A172 (cell line): ENCODE measurements around the gene SFI1. TPM values are rescaled to one million over a fixed set of nuclear protein-coding genes. Genes with fewer than 3 reads are reported as not detected.
"Not testable (repeated sequence)": the region's sequence is repeated elsewhere in the genome, so short reads cannot be mapped to it uniquely, and the experiment has no call there.

Experiments used
- DNase-seq: peaks from one replicate; pipeline ENCODE4 v3.0.0-alpha.2; 2015; ENCODE audit warnings: low spot score
- total RNA-seq: library from RNA; depleted of rRNA; stranded (reverse); fragments of >200 nt; shearing (Covaris generic); gene quantifications from 2 replicates; pipeline ENCODE4 v1.2.3, GENCODE V29; 2014

The SFI1 gene
- total RNA-seq, 1 experiment from 2014 or later = 11.2 TPM

GRCh38 chr22:31586137-31586920 is 90.0 kb downstream of the SFI1 start:
- no peak for DNase-seq

- no peak for DNase-seq
Observed at GRCh38 chr22:31588970-31589675, 92.8 kb downstream of the SFI1 start.

GRCh38 chr22:31590161-31590560 is 93.8 kb downstream of the SFI1 start:
- DNase-seq = not testable (repeated sequence)

- DNase-seq = no peak
Observed at GRCh38 chr22:31595271-31595670, 98.9 kb downstream of the SFI1 start.

GRCh38 chr22:31602259-31602952 is 106.1 kb downstream of the SFI1 start:
- DNase-seq = peak; percentile 91

- no peak for DNase-seq
Observed at GRCh38 chr22:31603081-31603525, 106.8 kb downstream of the SFI1 start.

- DNase-seq = no peak
Observed at GRCh38 chr22:31603574-31603973, 107.2 kb downstream of the SFI1 start.

- DNase-seq = no peak
Observed at GRCh38 chr22:31604137-31604705, 107.9 kb downstream of the SFI1 start.

- no peak for DNase-seq
Observed at GRCh38 chr22:31604746-31605705, 108.7 kb downstream of the SFI1 start.

GRCh38 chr22:31605851-31606585 is 109.7 kb downstream of the SFI1 start:
- DNase-seq = no peak

- DNase-seq = no peak
Observed at GRCh38 chr22:31607696-31608095, 111.4 kb downstream of the SFI1 start.

- DNase-seq = no peak
Observed at GRCh38 chr22:31609716-31610115, 113.4 kb downstream of the SFI1 start.

- DNase-seq = no peak
Observed at GRCh38 chr22:31610611-31611010, 114.3 kb downstream of the SFI1 start.

- no peak for DNase-seq
Observed at GRCh38 chr22:31611061-31611760, 114.9 kb downstream of the SFI1 start.

GRCh38 chr22:31612891-31613285 is 116.6 kb downstream of the SFI1 start:
- no peak for DNase-seq

- no peak for DNase-seq
Observed at GRCh38 chr22:31613286-31613903, 117.1 kb downstream of the SFI1 start.

- DNase-seq = no peak
Observed at GRCh38 chr22:31613904-31614296, 117.6 kb downstream of the SFI1 start.

- no peak for DNase-seq
Observed at GRCh38 chr22:31614781-31615490, 118.6 kb downstream of the SFI1 start.

- DNase-seq = no peak
Observed at GRCh38 chr22:31615491-31615860, 119.1 kb downstream of the SFI1 start.
